Activated naive CD8-positive, alpha-beta T cell treated with anti-CD3 and anti-CD28 coated beads, Interleukin-2, amount 50 U/mL, for 24 hours (primary cell): ENCODE data around the gene KCNC1.

ENCODE experiments used
- ATAC-seq: fragments of 150-1000 bp; cut with Tn5 transposase; one replicate; pipeline ENCODE4 v1.10.0; 2021
- DNase-seq: peaks from one replicate; pipeline ENCODE4 v3.0.0; 2021
- H3K27ac Mint-ChIP-seq: one replicate; pipeline ENCODE4 v1.8.0; 2021; ENCODE audit warnings: mild to moderate bottlenecking, mixed read lengths
- H3K27me3 Mint-ChIP-seq: one replicate; pipeline ENCODE4 v1.8.0; 2021; ENCODE audit warnings: mixed read lengths
- H3K36me3 Mint-ChIP-seq: one replicate; pipeline ENCODE4 v1.8.0; 2021; ENCODE audit warnings: low read depth, mixed read lengths
- H3K4me1 Mint-ChIP-seq: one replicate; pipeline ENCODE4 v1.8.0; 2021; ENCODE audit warnings: mixed read lengths
- H3K4me3 Mint-ChIP-seq: one replicate; pipeline ENCODE4 v1.8.0; 2021; ENCODE audit warnings: mild to moderate bottlenecking, moderate library complexity, mixed read lengths
- H3K9me3 Mint-ChIP-seq: one replicate; pipeline ENCODE4 v1.8.0; 2021; ENCODE audit warnings: mixed read lengths

Gene KCNC1

GRCh38 chr11:17767301-17767885, 32.8 kb downstream of the KCNC1 start:
- DNase-seq (no peak), ATAC-seq (no peak)
- Mint-ChIP-seq H3K4me3 (no peak overlapping the region), H3K27me3 (no peaks in the 10 kb centered on the region), H3K36me3 (no peaks in the 10 kb centered on the region), H3K4me1 (no peaks in the 10 kb centered on the region), H3K9me3 (no peaks in the 10 kb centered on the region), H3K27ac (no peak overlapping the region)

GRCh38 chr11:17767914-17768313, 33.3 kb downstream of the KCNC1 start:
- no peak for ATAC-seq
- Mint-ChIP-seq H3K27ac (no peak overlapping the region), H3K36me3 (no peaks in the 10 kb centered on the region), H3K4me3 (no peak overlapping the region), H3K9me3 (no peaks in the 10 kb centered on the region), H3K27me3 (no peaks in the 10 kb centered on the region), H3K4me1 (no peaks in the 10 kb centered on the region)
- no peak for DNase-seq

GRCh38 chr11:17768547-17768946, 34.0 kb downstream of the KCNC1 start:
- no peaks in the 10 kb centered on the region for H3K27me3 Mint-ChIP-seq

GRCh38 chr11:17769218-17769617, 34.6 kb downstream of the KCNC1 start:
- Mint-ChIP-seq H3K4me3 (no peak overlapping the region), H3K9me3 (no peaks in the 10 kb centered on the region), H3K27ac (no peak overlapping the region), H3K4me1 (no peaks in the 10 kb centered on the region), H3K27me3 (no peaks in the 10 kb centered on the region), H3K36me3 (no peaks in the 10 kb centered on the region)
- DNase-seq (no peak), ATAC-seq (no peak)

More at GRCh38 chr11:17768547-17768946, 34.0 kb downstream of the KCNC1 start:
- Mint-ChIP-seq H3K9me3 (no peaks in the 10 kb centered on the region), H3K36me3 (no peaks in the 10 kb centered on the region), H3K27ac (no peak overlapping the region), H3K4me1 (no peaks in the 10 kb centered on the region), H3K4me3 (no peak overlapping the region)
- no peak for DNase-seq
- ATAC-seq = no peak

- no peak overlapping the region for H3K27ac Mint-ChIP-seq
- no peaks in the 10 kb centered on the region for H3K36me3 Mint-ChIP-seq
- H3K27me3 Mint-ChIP-seq = no peaks in the 10 kb centered on the region
- H3K4me1 Mint-ChIP-seq = no peaks in the 10 kb centered on the region
- ATAC-seq = no peak
- peak; percentile 5 for DNase-seq
- H3K4me3 Mint-ChIP-seq = no peak overlapping the region
- no peaks in the 10 kb centered on the region for H3K9me3 Mint-ChIP-seq
Measured at GRCh38 chr11:17770048-17770652, 35.6 kb downstream of the KCNC1 start.

- ATAC-seq (no peak), DNase-seq (no peak)
- Mint-ChIP-seq H3K4me1 (no peaks in the 10 kb centered on the region), H3K36me3 (no peaks in the 10 kb centered on the region), H3K9me3 (no peaks in the 10 kb centered on the region), H3K27me3 (no peaks in the 10 kb centered on the region), H3K27ac (no peak overlapping the region), H3K4me3 (no peak overlapping the region)
Measured at GRCh38 chr11:17770917-17771316, 36.3 kb downstream of the KCNC1 start.

- no peaks in the 10 kb centered on the region for H3K9me3 Mint-ChIP-seq
- ATAC-seq = no peak
- no peak overlapping the region for H3K27ac Mint-ChIP-seq
Measured at GRCh38 chr11:17771415-17771814, 36.8 kb downstream of the KCNC1 start.

GRCh38 chr11:17771841-17772401, 37.3 kb downstream of the KCNC1 start:
- Mint-ChIP-seq H3K27ac (no peak overlapping the region), H3K9me3 (no peaks in the 10 kb centered on the region), H3K27me3 (no peaks in the 10 kb centered on the region), H3K4me3 (no peak overlapping the region), H3K4me1 (no peaks in the 10 kb centered on the region), H3K36me3 (no peaks in the 10 kb centered on the region)
- ATAC-seq (no peak), DNase-seq (no peak)

More at GRCh38 chr11:17771415-17771814, 36.8 kb downstream of the KCNC1 start:
- Mint-ChIP-seq H3K4me3 (no peak overlapping the region), H3K27me3 (no peaks in the 10 kb centered on the region), H3K36me3 (no peaks in the 10 kb centered on the region), H3K4me1 (no peaks in the 10 kb centered on the region)
- DNase-seq = no peak

GRCh38 chr11:17772704-17773600, 38.4 kb downstream of the KCNC1 start:
- ATAC-seq (no peak), DNase-seq (no peak)
- Mint-ChIP-seq H3K27ac (no peak overlapping the region), H3K36me3 (no peaks in the 10 kb centered on the region), H3K27me3 (no peaks in the 10 kb centered on the region), H3K4me1 (no peaks in the 10 kb centered on the region), H3K9me3 (no peaks in the 10 kb centered on the region), H3K4me3 (no peak overlapping the region)

- no peaks in the 10 kb centered on the region for H3K36me3 Mint-ChIP-seq
- H3K27ac Mint-ChIP-seq = no peak overlapping the region
- H3K9me3 Mint-ChIP-seq = no peaks in the 10 kb centered on the region
- H3K4me3 Mint-ChIP-seq = no peak overlapping the region
- H3K4me1 Mint-ChIP-seq = no peaks in the 10 kb centered on the region
- ATAC-seq (no peak), DNase-seq (no peak)
- no peaks in the 10 kb centered on the region for H3K27me3 Mint-ChIP-seq
Measured at GRCh38 chr11:17773674-17774073, 39.1 kb downstream of the KCNC1 start.

GRCh38 chr11:17774232-17775034, 39.9 kb downstream of the KCNC1 start:
- Mint-ChIP-seq H3K9me3 (no peaks in the 10 kb centered on the region), H3K4me3 (no peak overlapping the region), H3K4me1 (no peaks in the 10 kb centered on the region), H3K36me3 (no peaks in the 10 kb centered on the region), H3K27ac (no peak overlapping the region), H3K27me3 (no peaks in the 10 kb centered on the region)
- DNase-seq (no peak), ATAC-seq (no peak)

- H3K9me3 Mint-ChIP-seq = no peaks in the 10 kb centered on the region
- H3K36me3 Mint-ChIP-seq = no peaks in the 10 kb centered on the region
- no peak for ATAC-seq
- no peak for DNase-seq
- no peaks in the 10 kb centered on the region for H3K27me3 Mint-ChIP-seq
- no peak overlapping the region for H3K4me3 Mint-ChIP-seq
- H3K27ac Mint-ChIP-seq = no peak overlapping the region
- H3K4me1 Mint-ChIP-seq = no peaks in the 10 kb centered on the region
Measured at GRCh38 chr11:17775035-17775348, 40.4 kb downstream of the KCNC1 start.

- DNase-seq (no peak), ATAC-seq (no peak)
- Mint-ChIP-seq H3K36me3 (no peaks in the 10 kb centered on the region), H3K27ac (no peak overlapping the region), H3K9me3 (no peaks in the 10 kb centered on the region), H3K4me1 (no peaks in the 10 kb centered on the region), H3K27me3 (no peaks in the 10 kb centered on the region), H3K4me3 (no peak overlapping the region)
Measured at GRCh38 chr11:17775507-17776211, 41.1 kb downstream of the KCNC1 start.
